GM18517 (cell line): Measurements from ENCODE around the gene ROR2.
"Not testable (repeated sequence)": the region's sequence is repeated elsewhere in the genome, so short reads cannot be mapped to it uniquely, and the experiment has no call there.

ENCODE experiments used
- ATAC-seq: cut with Tn5 transposase; IDR thresholded peaks from one replicate; pipeline ENCODE4 v1.9.1; 2021; ENCODE audit warnings: mild to moderate bottlenecking, moderate library complexity; ENCODE audit not compliant: unreplicated experiment

ROR2 gene

GRCh38 chr9:91658513-91659105, 291.4 kb downstream of the ROR2 start:
- no peak for ATAC-seq

DNA sequence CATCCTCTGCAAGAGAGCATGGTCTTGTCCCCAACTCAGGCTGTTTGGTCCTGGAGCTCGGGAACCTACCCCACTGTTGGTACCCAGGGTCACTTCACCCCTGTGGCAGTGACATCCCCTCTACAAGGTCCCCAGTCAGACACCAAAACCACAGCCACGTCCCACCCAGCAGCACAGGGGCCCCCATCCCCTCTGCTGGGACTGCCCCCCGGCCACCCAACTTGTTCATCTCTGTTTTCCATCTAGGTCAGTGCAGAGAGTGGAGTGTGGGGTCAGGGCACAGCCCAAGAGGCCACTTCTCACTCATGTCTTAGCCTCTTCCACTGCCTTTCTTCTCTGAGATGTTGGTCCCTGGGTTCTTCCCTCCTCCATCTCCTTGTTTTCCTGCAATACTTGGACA, 292.5 kb downstream of the ROR2 start:
- no peak for ATAC-seq

DNA sequence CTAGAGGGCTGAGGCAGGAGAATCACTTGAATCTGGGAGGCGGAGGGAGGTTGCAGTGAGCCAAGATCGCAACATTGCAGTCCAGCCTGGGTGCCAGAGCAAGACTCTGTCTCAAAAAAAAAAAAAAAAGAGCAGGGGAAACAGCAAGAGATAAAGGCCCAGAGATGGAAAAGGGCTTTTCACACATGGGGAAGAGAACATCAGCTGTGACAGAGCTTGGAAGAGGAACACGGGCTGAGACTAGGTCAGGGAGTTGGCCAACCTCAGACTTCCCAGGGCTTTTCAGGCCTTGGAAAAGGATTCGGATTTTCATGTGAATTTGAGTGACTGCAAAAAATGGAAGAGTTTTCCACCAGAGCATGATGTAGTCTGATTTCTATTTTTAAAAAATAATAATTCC, 294.4 kb downstream of the ROR2 start:
- no peak for ATAC-seq

- ATAC-seq = no peak
Observed at GRCh38 chr9:91655215-91655614, 294.8 kb downstream of the ROR2 start.

DNA sequence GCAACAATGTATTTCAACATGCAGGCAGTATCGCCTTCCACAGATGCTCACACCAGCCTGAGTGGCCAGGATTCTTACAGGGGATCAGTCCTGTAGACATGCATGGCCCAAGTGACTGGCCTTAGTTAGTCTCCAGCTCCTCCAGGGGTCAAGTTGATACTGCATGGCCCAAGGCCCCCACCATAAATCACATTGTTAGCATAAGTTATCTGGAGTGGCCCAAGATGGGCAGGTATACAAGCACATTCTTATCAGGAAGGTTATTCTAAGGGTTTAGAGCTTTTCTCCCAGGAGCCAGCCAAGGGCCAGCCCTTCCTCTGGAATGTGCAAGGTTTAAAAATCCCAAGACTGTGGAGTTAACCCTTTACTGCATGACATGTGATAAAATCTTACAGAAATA, 295.5 kb downstream of the ROR2 start:
- no peak for ATAC-seq

DNA sequence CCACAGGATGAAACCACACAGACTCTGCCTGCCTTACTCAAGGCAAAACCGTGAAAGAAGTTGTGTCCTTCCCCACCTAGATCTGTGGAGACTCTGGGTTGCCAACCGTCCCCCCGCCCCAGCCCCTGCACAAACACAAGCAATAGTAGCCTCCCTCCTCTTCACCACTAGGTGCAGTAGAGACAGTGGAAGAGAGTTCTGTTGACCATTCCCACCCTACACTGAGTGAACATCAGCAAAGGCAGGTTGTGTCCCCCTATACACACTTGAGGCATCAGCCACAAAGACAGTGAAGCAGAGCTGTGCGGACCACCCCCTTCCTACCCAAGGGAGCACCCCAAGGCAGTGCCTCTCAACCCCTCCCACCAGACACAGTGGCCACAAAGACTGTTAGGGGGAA, 302.7 kb downstream of the ROR2 start:
- ATAC-seq = no peak

DNA sequence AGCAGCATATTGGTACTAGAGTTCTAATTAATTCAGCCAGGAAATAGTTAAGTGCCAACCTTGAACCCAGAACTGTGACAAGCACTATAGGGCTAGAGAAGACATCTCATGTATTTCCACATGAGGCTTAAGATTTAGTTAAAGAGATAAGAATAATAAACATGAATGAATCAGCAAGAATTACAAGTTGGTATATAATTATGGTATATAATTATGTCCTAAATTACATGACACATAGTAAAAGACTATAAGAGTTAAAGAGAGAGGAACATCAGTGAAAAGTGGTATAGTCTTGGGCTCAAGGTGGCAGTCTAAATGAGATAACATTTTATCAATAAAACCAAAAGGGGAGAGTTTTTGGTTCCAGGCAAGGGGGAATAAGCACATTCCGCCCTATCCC, 303.3 kb downstream of the ROR2 start:
- ATAC-seq = no peak

DNA sequence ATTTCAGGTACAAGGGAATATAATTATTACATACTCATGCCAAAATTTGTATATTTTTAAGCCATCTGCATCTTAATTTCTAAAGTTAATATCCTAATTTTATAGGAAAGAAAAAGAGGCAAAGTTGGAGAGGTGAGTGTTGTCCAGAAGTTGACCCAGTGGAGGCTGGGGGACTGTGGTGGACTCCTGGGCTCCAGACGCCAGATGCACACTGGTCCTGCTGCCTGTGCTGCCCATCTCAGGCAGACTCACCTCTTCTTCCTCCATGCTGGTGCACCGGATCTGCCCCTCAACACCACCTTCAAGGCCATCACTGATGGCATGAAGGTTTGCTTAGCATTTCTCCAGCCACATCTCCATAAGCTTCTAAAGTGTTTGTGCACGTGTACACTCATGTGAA, 305.6 kb downstream of the ROR2 start:
- ATAC-seq = no peak

- ATAC-seq = no peak
Observed at GRCh38 chr9:91643481-91644077, 306.4 kb downstream of the ROR2 start.

DNA sequence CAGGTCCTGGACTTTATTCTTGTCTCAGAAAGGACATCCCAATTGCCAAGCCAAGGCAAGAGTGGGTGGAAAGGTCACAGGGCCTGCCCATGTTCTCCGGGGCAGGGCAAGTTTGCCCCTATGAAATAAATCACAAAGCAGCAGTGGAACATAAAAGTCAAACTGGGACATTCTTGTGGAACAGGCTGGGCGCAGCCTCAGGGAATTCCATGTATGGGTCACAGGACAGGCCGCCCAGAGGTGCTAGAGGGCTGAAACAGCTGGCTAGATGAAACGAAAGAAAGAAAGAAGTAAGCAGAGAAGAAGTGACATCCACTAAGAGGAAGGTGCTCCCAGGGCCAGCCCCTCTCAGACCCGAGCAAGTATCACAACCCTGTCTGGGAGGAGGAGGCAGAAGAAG, 307.3 kb downstream of the ROR2 start:
- no peak for ATAC-seq

- ATAC-seq = no peak
Observed at GRCh38 chr9:91640428-91640827, 309.6 kb downstream of the ROR2 start.

DNA sequence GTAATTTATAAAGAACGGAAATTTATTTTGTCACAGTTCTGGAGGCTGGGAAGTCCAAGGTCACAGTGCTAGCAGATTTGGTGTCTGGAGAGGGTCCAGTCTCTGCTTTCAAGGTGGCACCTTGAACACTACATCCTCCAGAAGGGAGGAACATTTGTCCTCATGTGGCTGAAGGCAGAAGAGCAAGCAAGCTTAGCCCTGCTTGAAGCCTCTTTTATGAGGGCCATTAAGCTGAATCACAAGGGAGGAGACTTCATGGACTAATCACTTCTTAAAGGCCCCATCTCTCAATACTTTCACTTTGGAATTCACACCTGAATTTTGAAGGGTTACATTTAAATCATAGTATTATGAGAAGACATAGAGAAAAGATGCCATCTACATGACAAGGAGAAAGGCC, 311.0 kb downstream of the ROR2 start:
- ATAC-seq = no peak

DNA sequence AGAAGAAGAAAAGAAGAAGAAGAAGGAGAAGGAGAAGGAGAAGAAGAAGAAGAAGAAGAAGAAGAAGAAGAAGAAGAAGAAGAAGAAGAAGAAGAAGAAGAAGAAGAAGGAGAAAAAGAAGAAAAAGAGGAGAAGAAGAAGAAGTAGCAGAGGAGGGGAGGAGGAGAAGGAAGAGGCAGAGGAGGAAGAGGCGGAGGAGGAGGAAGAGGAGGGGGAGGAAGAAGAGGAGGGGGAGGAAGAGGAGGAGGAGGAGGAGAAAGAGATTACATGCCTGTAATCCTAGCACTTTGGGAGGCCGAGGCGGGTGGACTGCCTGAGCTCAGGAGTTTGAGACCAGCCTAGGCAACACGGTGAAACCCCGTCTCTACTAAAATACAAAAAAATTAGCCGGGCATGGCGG, 315.2 kb downstream of the ROR2 start:
- ATAC-seq = not testable (repeated sequence)

DNA sequence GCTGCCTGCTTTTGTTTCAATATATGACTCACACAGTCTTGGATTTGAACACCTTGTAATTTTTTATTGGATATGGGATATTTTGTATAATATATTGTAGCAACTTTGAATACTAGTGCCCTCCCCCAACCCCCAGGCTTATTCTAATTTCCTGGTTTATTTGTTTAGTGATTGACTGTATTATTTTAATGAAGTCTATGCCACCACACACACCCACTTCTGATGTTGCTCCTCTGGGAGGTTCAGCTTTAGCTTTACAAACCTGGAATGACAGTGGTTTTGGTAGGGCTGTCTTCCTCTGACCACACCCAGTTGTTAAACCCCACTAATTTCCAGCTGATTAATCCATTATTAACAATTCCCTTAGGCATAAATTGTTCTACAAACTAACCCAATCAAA, 320.3 kb downstream of the ROR2 start:
- no peak for ATAC-seq

DNA sequence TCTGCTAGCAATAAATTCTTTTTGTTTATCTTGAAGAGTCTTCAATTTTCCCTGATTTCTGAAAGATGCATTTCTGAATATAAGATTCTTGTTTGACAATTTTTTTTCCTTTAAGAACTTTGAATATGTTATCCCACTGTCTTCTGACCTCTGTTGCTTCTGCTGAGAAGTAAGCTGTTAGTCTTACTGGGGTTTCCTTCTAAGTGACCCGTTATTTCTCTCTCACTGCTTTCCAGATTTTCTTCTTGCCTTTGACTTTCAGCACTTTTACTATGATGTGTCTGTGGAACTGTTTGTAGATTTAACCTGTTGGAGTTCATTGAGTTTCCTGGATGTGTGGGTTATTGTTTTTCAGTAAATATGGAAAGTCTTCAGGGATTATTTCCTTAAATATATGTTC, 321.1 kb downstream of the ROR2 start:
- ATAC-seq = no peak

GRCh38 chr9:91625331-91625730, 324.7 kb downstream of the ROR2 start:
- ATAC-seq = no peak

GRCh38 chr9:91623004-91623403, 327.0 kb downstream of the ROR2 start:
- ATAC-seq = no peak

DNA sequence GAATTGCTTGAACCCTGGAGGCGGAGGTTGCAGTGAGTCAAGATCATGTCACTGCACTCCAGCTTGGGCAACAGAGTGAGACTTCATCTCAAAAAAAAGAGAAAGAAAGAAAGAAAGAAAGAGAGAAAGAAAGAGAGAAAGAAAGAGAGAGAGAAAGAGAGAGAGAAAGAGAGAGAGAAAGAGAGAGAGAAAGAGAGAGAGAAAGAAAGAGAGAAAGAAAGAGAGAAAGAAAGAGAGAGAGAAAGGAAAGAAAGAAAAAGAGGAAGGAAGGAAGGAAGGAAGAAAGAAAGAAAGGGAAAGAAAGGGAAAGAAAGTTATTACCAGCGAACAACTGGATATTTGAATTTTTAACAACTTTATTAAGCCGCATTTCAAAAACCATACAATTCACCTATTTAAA, 327.9 kb downstream of the ROR2 start:
- ATAC-seq = not testable (repeated sequence)

GRCh38 chr9:91614044-91614443, 336.0 kb downstream of the ROR2 start:
- not testable (repeated sequence) for ATAC-seq

DNA sequence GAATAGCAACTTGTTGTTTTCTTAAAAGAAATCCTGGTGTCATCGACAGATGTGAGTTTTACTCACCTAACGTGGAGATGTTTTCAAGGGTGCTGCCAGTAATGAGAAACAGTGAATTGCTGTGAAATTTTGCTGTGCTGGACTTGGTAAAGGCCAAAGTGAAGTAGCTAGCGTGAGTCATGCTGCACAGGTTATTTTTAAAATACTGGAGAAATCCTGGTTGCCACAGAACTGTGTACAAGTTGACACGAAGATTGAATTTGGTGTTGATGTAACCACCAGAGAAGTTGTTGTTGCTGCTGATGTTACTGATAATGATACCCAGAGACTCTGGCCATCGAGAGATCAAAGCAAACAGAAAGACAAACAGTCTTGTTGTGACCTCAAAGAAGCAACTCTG, 338.4 kb downstream of the ROR2 start:
- no peak for ATAC-seq

- no peak for ATAC-seq
Observed at GRCh38 chr9:91606255-91606995, 343.6 kb downstream of the ROR2 start.

GRCh38 chr9:91604451-91605179, 345.4 kb downstream of the ROR2 start:
- ATAC-seq = no peak
